Measurements from ENCODE around the gene GPR183.

The GPR183 gene

GRCh38 chr13:99297331-99297730, 9.9 kb downstream of the GPR183 start:
- Histone ChIP-seq H3K9ac (ENCODE audit: low read length) (no peak overlapping the region), H2BK120ac (ENCODE audit: low read depth, low read length) (no peak overlapping the region), H2BK5ac (ENCODE audit: low read depth, low read length, poor library complexity, severe bottlenecking) (no peak overlapping the region), H3K4ac (ENCODE audit: low read depth in 1 of 2, low read length in 2 of 2) (no peak overlapping the region), H3K27me3 (ENCODE audit: control insufficient read depth in 1 of 2, insufficient read depth in 1 of 2, low read length in 2 of 2) (no peaks in the 10 kb centered on the region), H3K4me3 (ENCODE audit: insufficient read depth in 1 of 2, low read depth in 1 of 2, low read length in 2 of 2) (no peak overlapping the region), H3K4me1 (ENCODE audit: control insufficient read depth, insufficient read depth, low read depth, low read length) (peaks cover 2% of the 10 kb centered on the region), H3K4me2 (ENCODE audit: low read length, poor library complexity, severe bottlenecking) (no peak overlapping the region), H3K18ac (ENCODE audit: low read depth in 1 of 2, low read length in 2 of 2) (no peak overlapping the region), H2BK15ac (ENCODE audit: low read depth, poor library complexity, severe bottlenecking) (no peak overlapping the region), H3K27ac (ENCODE audit: low read length, poor library complexity, severe bottlenecking) (no peak overlapping the region), H3K79me1 (replicated peaks; ENCODE audit: low read length, poor library complexity, severe bottlenecking) (peaks cover 18% of the 10 kb centered on the region), H2AK5ac (ENCODE audit: low read length, severe bottlenecking) (no peak overlapping the region), H3K36me3 (ENCODE audit: control insufficient read depth in 1 of 2, insufficient read depth in 2 of 2, low read depth in 1 of 2, low read length in 2 of 2) (no peaks in the 10 kb centered on the region), H4K8ac (ENCODE audit: low read length) (no peak overlapping the region), H4K91ac (ENCODE audit: low read length) (no peak overlapping the region), H2AFZ (ENCODE audit: low read depth, low read length) (no peak overlapping the region), H3K23ac (ENCODE audit: low read length in 2 of 2) (no peak overlapping the region), H2BK12ac (ENCODE audit: low read length in 2 of 2) (no peak overlapping the region), H3K9me3 (ENCODE audit: control insufficient read depth, low read length) (no peaks in the 10 kb centered on the region), H3K14ac (ENCODE audit: low read length in 2 of 2) (no peak overlapping the region)
- no peak for DNase-seq

- no peak overlapping the region for H3K4me3 ChIP-seq (ENCODE audit: insufficient read depth in 1 of 2, low read depth in 1 of 2, low read length in 2 of 2)
- no peak overlapping the region for H3K14ac ChIP-seq (ENCODE audit: low read length in 2 of 2)
- DNase-seq, result no peak
- no peaks in the 10 kb centered on the region for H3K9me3 ChIP-seq (ENCODE audit: control insufficient read depth, low read length)
- peaks cover 2% of the 10 kb centered on the region for H3K4me1 ChIP-seq (ENCODE audit: control insufficient read depth, insufficient read depth, low read depth, low read length)
- H3K36me3 ChIP-seq (ENCODE audit: control insufficient read depth in 1 of 2, insufficient read depth in 2 of 2, low read depth in 1 of 2, low read length in 2 of 2), result no peaks in the 10 kb centered on the region
- no peaks in the 10 kb centered on the region for H3K27me3 ChIP-seq (ENCODE audit: control insufficient read depth in 1 of 2, insufficient read depth in 1 of 2, low read length in 2 of 2)
- H3K27ac ChIP-seq (ENCODE audit: low read length, poor library complexity, severe bottlenecking), result no peak overlapping the region
- no peak overlapping the region for H2BK5ac ChIP-seq (ENCODE audit: low read depth, low read length, poor library complexity, severe bottlenecking)
- H2AFZ ChIP-seq (ENCODE audit: low read depth, low read length), result no peak overlapping the region
- H3K79me1 ChIP-seq (replicated peaks; ENCODE audit: low read length, poor library complexity, severe bottlenecking), result peaks cover 20% of the 10 kb centered on the region
- H2BK12ac ChIP-seq (ENCODE audit: low read length in 2 of 2), result no peak overlapping the region
- no peak overlapping the region for H3K23ac ChIP-seq (ENCODE audit: low read length in 2 of 2)
- H2BK120ac ChIP-seq (ENCODE audit: low read depth, low read length), result no peak overlapping the region
- H3K4ac ChIP-seq (ENCODE audit: low read depth in 1 of 2, low read length in 2 of 2), result no peak overlapping the region
- 94% methylated on average over 1 of the region's 4 CpGs for WGBS
- H3K4me2 ChIP-seq (ENCODE audit: low read length, poor library complexity, severe bottlenecking), result no peak overlapping the region
- H3K18ac ChIP-seq (ENCODE audit: low read depth in 1 of 2, low read length in 2 of 2), result no peak overlapping the region
- H4K8ac ChIP-seq (ENCODE audit: low read length), result no peak overlapping the region
- H2AK5ac ChIP-seq (ENCODE audit: low read length, severe bottlenecking), result no peak overlapping the region
- no peak overlapping the region for H4K91ac ChIP-seq (ENCODE audit: low read length)
- H3K9ac ChIP-seq (ENCODE audit: low read length), result no peak overlapping the region
- no peak overlapping the region for H2BK15ac ChIP-seq (ENCODE audit: low read depth, poor library complexity, severe bottlenecking)
Observed at GRCh38 chr13:99296398-99296797, 10.8 kb downstream of the GPR183 start.

- Histone ChIP-seq H3K27me3 (ENCODE audit: control insufficient read depth in 1 of 2, insufficient read depth in 1 of 2, low read length in 2 of 2) (no peaks in the 10 kb centered on the region), H2BK120ac (ENCODE audit: low read depth, low read length) (no peak overlapping the region), H3K4me1 (ENCODE audit: control insufficient read depth, insufficient read depth, low read depth, low read length) (peaks cover 2% of the 10 kb centered on the region), H3K18ac (ENCODE audit: low read depth in 1 of 2, low read length in 2 of 2) (no peak overlapping the region), H2BK12ac (ENCODE audit: low read length in 2 of 2) (no peak overlapping the region), H3K4me2 (ENCODE audit: low read length, poor library complexity, severe bottlenecking) (no peak overlapping the region), H2BK5ac (ENCODE audit: low read depth, low read length, poor library complexity, severe bottlenecking) (no peak overlapping the region), H3K27ac (ENCODE audit: low read length, poor library complexity, severe bottlenecking) (no peak overlapping the region), H2AFZ (ENCODE audit: low read depth, low read length) (no peak overlapping the region), H3K23ac (ENCODE audit: low read length in 2 of 2) (no peak overlapping the region), H3K36me3 (ENCODE audit: control insufficient read depth in 1 of 2, insufficient read depth in 2 of 2, low read depth in 1 of 2, low read length in 2 of 2) (no peaks in the 10 kb centered on the region), H3K14ac (ENCODE audit: low read length in 2 of 2) (no peak overlapping the region), H3K4me3 (ENCODE audit: insufficient read depth in 1 of 2, low read depth in 1 of 2, low read length in 2 of 2) (no peak overlapping the region), H3K4ac (ENCODE audit: low read depth in 1 of 2, low read length in 2 of 2) (no peak overlapping the region), H2BK15ac (ENCODE audit: low read depth, poor library complexity, severe bottlenecking) (no peak overlapping the region), H4K91ac (ENCODE audit: low read length) (no peak overlapping the region), H3K79me1 (replicated peaks; ENCODE audit: low read length, poor library complexity, severe bottlenecking) (peaks cover 21% of the 10 kb centered on the region), H2AK5ac (ENCODE audit: low read length, severe bottlenecking) (no peak overlapping the region), H3K9ac (ENCODE audit: low read length) (no peak overlapping the region), H3K9me3 (ENCODE audit: control insufficient read depth, low read length) (no peaks in the 10 kb centered on the region), H4K8ac (ENCODE audit: low read length) (no peak overlapping the region)
- DNase-seq, result no peak
- 98% methylated on average over 11 of the region's 12 CpGs for WGBS
Observed at GRCh38 chr13:99295488-99296252, 11.5 kb downstream of the GPR183 start.

GRCh38 chr13:99294958-99295357, 12.2 kb downstream of the GPR183 start:
- H3K4me3 ChIP-seq (ENCODE audit: insufficient read depth in 1 of 2, low read depth in 1 of 2, low read length in 2 of 2), result no peak overlapping the region
- no peak for DNase-seq

More at GRCh38 chr13:99294958-99295357, 12.2 kb downstream of the GPR183 start:
- Histone ChIP-seq H3K27me3 (ENCODE audit: control insufficient read depth in 1 of 2, insufficient read depth in 1 of 2, low read length in 2 of 2) (no peaks in the 10 kb centered on the region), H3K18ac (ENCODE audit: low read depth in 1 of 2, low read length in 2 of 2) (no peak overlapping the region), H3K79me1 (replicated peaks; ENCODE audit: low read length, poor library complexity, severe bottlenecking) (peaks cover 21% of the 10 kb centered on the region), H3K36me3 (ENCODE audit: control insufficient read depth in 1 of 2, insufficient read depth in 2 of 2, low read depth in 1 of 2, low read length in 2 of 2) (peaks cover 0 to 3% of the 10 kb centered on the region in 2 experiments), H4K8ac (ENCODE audit: low read length) (no peak overlapping the region), H2BK15ac (ENCODE audit: low read depth, poor library complexity, severe bottlenecking) (no peak overlapping the region), H3K4me2 (ENCODE audit: low read length, poor library complexity, severe bottlenecking) (no peak overlapping the region), H3K4ac (ENCODE audit: low read depth in 1 of 2, low read length in 2 of 2) (no peak overlapping the region), H2AFZ (ENCODE audit: low read depth, low read length) (no peak overlapping the region), H3K9me3 (ENCODE audit: control insufficient read depth, low read length) (no peaks in the 10 kb centered on the region), H3K9ac (ENCODE audit: low read length) (no peak overlapping the region), H2AK5ac (ENCODE audit: low read length, severe bottlenecking) (no peak overlapping the region), H4K91ac (ENCODE audit: low read length) (no peak overlapping the region), H3K27ac (ENCODE audit: low read length, poor library complexity, severe bottlenecking) (no peak overlapping the region), H3K23ac (ENCODE audit: low read length in 2 of 2) (no peak overlapping the region), H2BK5ac (ENCODE audit: low read depth, low read length, poor library complexity, severe bottlenecking) (no peak overlapping the region), H2BK12ac (ENCODE audit: low read length in 2 of 2) (no peak overlapping the region), H3K14ac (ENCODE audit: low read length in 2 of 2) (no peak overlapping the region), H2BK120ac (ENCODE audit: low read depth, low read length) (no peak overlapping the region), H3K4me1 (ENCODE audit: control insufficient read depth, insufficient read depth, low read depth, low read length) (peaks cover under 1% of the 10 kb centered on the region)
- WGBS, result 95% methylated on average over 6 of the region's 7 CpGs
